ENCODE data around the gene A2M.

DNA sequence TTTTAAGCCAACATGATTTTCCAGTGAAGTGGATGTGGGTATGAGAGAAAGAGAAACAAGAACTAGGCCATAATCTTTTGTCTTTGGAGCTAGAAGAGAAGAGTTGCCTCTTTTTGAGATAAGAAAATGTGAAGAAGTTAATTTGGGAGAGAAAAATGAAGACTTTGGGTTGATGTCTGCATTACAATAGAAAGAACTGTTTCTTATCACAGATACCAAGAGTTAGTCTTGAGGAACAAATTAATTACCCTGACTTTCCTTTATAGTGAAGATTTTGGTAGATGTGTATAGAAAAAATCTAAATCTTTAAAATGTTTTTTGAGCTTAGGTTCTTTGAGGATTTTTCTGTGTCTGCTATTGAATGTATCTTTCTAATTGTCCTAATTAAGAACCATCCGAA is 4.2 kb downstream of the A2M start:
- TF ChIP-seq CTCF (IDR thresholded peaks at IDR 0.05), result no peak
- no peak for TF ChIP-seq POLR2A (IDR thresholded peaks at IDR 0.05)

Measured in adrenal gland (tissue), 5 donors.